ENCODE measurements around the gene SLIT1. TPM values are rescaled to one million over a fixed set of nuclear protein-coding genes. Genes with fewer than 3 reads are reported as not detected.

SLIT1 gene
- total RNA-seq, 1 donor from 2014 or later = 0.72 TPM

- peak; percentile 27 for DNase-seq (ENCODE audit: low spot score)
These were observed 160.0 kb downstream of the SLIT1 start for GRCh38 chr10:97025613-97026242.

GRCh38 chr10:97024168-97025073 is 161.3 kb downstream of the SLIT1 start:
- DNase-seq (ENCODE audit: low spot score) = peak; percentile 22

GRCh38 chr10:97023401-97024167 is 162.2 kb downstream of the SLIT1 start:
- DNase-seq (ENCODE audit: low spot score) = no peak

GRCh38 chr10:97022616-97023015 is 163.1 kb downstream of the SLIT1 start:
- DNase-seq (ENCODE audit: low spot score) = no peak

- peak; percentile 87 for DNase-seq (ENCODE audit: low spot score)
These were observed 165.0 kb downstream of the SLIT1 start for GRCh38 chr10:97020452-97021400.

GRCh38 chr10:97019213-97019844 is 166.4 kb downstream of the SLIT1 start:
- DNase-seq (ENCODE audit: low spot score) = no peak

- no peak for DNase-seq (ENCODE audit: low spot score)
These were observed 167.2 kb downstream of the SLIT1 start for GRCh38 chr10:97018251-97019212.

- no peak for DNase-seq (ENCODE audit: low spot score)
These were observed 168.3 kb downstream of the SLIT1 start for GRCh38 chr10:97017474-97017903.

- DNase-seq (ENCODE audit: low spot score) = no peak
These were observed 168.9 kb downstream of the SLIT1 start for GRCh38 chr10:97016728-97017473.

GRCh38 chr10:97015240-97015639 is 170.5 kb downstream of the SLIT1 start:
- no peak for DNase-seq (ENCODE audit: low spot score)

GRCh38 chr10:97013983-97014382 is 171.8 kb downstream of the SLIT1 start:
- no peak for DNase-seq (ENCODE audit: low spot score)

- no peak for DNase-seq (ENCODE audit: low spot score)
These were observed 172.2 kb downstream of the SLIT1 start for GRCh38 chr10:97013568-97013967.

GRCh38 chr10:97012470-97012869 is 173.3 kb downstream of the SLIT1 start:
- no peak for DNase-seq (ENCODE audit: low spot score)

GRCh38 chr10:97011397-97011796 is 174.4 kb downstream of the SLIT1 start:
- no peak for DNase-seq (ENCODE audit: low spot score)

- no peak for DNase-seq (ENCODE audit: low spot score)
These were observed 175.0 kb downstream of the SLIT1 start for GRCh38 chr10:97010695-97011206.

- no peak for DNase-seq (ENCODE audit: low spot score)
These were observed 178.3 kb downstream of the SLIT1 start for GRCh38 chr10:97007417-97007816.

GRCh38 chr10:97006364-97006763 is 179.4 kb downstream of the SLIT1 start:
- no peak for DNase-seq (ENCODE audit: low spot score)

- DNase-seq (ENCODE audit: low spot score) = no peak
These were observed 180.4 kb downstream of the SLIT1 start for GRCh38 chr10:97005349-97005748.
